HG03460 (cell line): Measurements from ENCODE around the gene MAP3K6.
"Not testable (repeated sequence)": the region's sequence is repeated elsewhere in the genome, so short reads cannot be mapped to it uniquely, and the experiment has no call there.

ENCODE experiments used
- ATAC-seq: cut with Tn5 transposase; IDR thresholded peaks from one replicate; pipeline ENCODE4 v1.9.1; 2021; ENCODE audit not compliant: unreplicated experiment

The MAP3K6 gene

DNA sequence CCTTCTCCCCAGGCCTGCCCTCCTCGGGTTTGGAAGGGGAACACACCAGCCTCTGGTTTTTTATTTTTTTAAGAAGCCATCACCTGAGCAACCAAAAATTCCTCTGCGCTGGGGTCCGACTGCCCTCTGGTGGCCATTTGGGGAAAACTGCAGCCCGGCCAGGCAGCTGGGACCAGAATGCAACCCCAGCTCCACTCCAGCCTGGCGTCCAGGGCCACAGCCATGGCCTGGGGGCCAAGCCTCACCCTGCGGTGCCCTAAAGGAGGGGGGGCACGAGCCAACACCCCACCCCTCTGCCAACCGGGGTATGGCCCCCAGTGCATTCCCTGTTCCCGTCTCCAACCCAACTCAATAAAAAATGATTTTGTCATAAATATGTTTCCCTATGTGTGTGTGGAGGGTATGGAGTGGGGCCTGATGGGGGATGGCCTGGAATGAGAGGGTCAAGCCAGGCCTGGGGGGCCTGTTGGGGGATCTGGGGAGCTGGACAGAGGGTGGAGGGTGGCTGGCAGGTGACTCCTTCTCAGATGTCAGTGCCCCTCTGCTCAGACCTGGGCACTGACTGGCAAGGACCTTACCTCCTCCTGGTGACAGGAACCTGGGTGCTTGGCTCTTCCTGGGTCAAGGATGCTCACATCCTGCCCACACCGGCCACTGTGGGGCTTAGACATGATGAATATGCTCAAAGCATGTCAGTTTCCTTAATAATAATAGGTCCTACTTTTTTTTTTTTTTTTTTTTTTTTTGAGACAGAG is 28.9 kb upstream of the MAP3K6 start:
- no peak for ATAC-seq

DNA sequence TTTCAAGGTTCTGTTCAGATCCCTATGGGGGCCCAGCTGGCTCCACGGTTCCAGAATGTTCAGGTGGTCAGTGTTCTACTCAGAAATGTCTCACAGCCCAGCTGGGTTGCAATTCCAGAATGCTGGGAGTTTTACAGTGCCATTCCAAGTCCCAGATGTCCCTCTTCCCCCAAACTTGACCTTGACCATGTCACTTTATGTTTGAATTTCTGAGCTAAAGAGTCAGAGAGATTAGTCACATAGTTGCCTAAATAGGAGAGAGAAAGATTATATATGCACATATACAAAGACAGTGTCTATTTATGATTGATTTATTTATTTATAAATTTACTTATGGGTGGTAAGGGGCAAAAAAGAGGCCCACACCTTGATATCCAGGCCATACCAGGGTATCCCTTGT is 28.2 kb upstream of the MAP3K6 start:
- no peak for ATAC-seq

GRCh38 chr1:27394282-27394658 is 27.5 kb upstream of the MAP3K6 start:
- ATAC-seq = no peak

- ATAC-seq = no peak
Observed at GRCh38 chr1:27393641-27394281, 27.0 kb upstream of the MAP3K6 start.

DNA sequence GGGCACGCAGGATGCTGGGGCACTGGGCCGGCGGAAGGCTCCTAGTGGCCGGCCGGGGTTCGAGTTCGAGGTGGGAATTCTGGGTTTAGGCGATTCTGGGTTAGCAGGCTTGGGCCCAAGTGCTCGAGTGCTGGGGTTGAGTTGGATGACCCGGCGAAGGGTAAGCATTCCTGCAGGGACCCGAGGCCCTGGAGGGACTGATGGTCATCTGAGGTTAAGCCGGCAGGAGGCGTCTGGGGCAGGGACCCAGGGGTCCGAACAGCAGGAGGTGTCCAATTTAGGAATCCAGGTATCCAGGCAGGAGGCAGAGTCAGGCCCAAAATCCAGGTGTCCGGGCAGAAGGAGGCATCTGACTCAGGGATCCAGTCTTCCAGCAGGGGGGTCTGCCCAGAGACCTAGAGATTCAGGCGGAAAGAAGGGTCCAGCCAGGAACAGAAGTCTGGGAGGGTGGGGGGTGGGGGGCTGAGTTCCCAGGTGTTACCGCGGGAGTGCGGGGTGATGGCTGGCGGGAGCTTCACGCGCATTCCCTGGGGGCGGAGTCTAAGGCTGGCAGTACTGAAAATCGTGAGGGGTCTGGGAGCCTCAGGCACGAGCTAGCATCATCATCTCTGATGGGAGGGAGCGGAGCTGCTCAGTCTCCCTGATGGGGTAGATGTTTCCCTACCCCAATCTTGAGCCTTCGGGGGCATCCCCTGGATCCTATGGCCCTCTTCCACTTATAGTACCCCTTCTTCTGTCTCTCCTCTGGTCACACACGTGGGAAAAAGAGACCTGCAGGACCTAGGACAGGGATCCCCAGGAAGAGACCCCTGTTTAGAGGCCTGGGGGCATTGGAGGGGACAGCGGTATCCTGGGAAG is 26.2 kb upstream of the MAP3K6 start:
- peak; percentile 22 for ATAC-seq

DNA sequence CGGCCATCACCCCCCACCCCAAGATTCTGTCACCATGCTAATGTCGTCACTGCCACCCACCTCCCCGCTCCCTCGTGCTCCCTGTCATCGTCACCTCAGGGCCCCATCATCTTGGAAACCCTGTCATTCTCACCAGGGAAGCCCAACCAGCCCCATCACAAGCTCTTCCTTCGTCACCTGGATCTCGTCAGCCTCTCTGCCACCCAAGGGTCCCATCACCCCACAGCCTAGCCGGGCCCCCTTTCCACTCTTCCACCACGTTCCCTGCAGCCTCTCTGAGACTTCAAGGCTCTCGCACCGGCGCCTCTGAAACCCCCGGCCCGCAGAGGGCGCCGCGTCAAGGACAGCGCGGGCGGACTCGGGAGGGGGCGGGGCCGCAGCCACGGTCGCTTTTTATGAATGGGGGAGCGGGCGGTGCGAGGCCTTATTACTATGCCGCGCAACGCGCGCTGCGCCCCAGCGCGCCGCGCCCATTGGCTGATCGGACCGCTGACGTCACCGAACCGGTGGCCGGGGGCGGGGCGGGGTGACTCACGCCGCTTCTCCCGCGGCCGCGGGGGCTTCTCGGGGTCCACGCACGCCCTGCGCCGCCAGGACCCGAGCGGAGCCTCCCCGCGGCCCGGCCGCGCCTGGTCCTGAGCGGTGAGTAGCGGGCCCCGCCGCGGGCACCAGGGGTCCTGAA is 25.5 kb upstream of the MAP3K6 start, which contains the start of gene GPR3:
GPR3 (plus strand) TSS at position 527 of the 682 bp plus-strand sequence. CDS start 1,177 bp downstream, outside the sequence.
- ATAC-seq = peak; percentile 71

- no peak for ATAC-seq
Observed at GRCh38 chr1:27391511-27392095, 24.8 kb upstream of the MAP3K6 start.

GRCh38 chr1:27388337-27389005 is 21.7 kb upstream of the MAP3K6 start:
- no peak for ATAC-seq

DNA sequence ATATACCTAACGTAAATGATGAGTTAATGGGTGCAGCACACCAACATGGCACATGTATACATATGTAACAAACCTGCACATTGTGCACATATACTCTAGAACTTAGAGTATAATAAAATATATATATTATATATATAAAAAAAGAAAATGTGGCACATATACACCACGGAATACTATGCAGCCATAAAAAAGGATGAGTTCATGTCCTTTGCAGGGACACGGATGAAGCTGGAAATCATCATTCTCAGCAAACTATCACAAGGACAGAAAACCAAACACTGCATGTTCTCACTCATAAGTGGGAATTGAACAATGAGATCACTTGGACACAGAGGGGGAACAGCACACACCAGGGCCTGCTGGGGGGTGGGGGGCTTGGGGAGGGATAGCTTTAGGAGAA is 18.0 kb upstream of the MAP3K6 start:
- not testable (repeated sequence) for ATAC-seq

DNA sequence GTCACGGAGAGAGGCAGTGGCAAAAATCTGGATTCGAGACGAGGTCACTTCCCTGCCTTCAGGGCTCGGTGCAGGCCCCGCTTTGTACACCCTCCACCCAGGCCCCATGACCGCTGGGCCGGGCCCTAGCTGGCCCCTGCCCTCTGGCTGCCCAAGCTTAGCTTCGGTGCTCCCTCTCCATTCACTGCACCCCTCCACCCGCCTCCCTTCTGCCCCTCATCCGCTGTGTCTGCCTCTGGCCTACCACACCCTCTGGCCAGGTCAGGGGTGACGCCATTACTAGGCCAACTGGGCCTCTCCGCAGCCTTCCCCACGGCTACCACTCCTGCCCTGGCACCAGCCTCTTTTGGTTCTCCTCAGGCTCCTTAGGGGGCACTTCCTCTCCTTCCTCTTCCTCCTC is 16.9 kb upstream of the MAP3K6 start:
- no peak for ATAC-seq

DNA sequence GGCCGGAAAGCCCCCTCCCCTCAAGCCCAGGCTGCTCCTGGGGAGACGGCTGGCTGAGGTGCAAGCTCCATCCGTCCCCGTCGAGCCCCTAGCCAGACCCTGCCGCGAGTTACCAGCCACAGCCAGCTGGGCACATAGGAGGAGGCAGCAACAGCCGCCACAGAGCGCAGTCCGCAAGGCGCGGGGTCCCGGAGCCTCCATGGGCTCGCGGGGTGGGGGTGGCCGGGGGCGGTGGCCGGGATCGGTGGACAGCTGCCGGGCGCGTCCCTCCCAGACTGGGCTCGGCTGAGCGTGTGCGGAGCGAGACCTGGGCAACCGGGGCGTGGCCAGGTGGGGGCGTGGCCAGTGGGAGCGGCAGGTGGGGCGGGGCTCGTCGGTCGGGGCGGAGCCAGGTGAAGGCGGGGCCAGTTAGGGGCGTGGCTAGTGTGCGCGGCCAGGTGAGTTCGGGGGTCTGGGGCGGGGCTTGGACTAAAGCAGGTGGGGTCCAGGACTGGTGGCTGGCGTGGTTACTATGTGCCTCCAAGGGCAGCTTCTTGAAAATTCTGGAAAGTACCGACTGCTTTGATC is 16.4 kb upstream of the MAP3K6 start, which contains the start of gene CD164L2:
CD164L2 (minus strand) TSS at position 295 of the 567 bp plus-strand sequence; CDS start at position 201, 94 bp downstream.
- no peak for ATAC-seq

GRCh38 chr1:27381969-27382762 is 15.4 kb upstream of the MAP3K6 start:
- ATAC-seq = no peak

DNA sequence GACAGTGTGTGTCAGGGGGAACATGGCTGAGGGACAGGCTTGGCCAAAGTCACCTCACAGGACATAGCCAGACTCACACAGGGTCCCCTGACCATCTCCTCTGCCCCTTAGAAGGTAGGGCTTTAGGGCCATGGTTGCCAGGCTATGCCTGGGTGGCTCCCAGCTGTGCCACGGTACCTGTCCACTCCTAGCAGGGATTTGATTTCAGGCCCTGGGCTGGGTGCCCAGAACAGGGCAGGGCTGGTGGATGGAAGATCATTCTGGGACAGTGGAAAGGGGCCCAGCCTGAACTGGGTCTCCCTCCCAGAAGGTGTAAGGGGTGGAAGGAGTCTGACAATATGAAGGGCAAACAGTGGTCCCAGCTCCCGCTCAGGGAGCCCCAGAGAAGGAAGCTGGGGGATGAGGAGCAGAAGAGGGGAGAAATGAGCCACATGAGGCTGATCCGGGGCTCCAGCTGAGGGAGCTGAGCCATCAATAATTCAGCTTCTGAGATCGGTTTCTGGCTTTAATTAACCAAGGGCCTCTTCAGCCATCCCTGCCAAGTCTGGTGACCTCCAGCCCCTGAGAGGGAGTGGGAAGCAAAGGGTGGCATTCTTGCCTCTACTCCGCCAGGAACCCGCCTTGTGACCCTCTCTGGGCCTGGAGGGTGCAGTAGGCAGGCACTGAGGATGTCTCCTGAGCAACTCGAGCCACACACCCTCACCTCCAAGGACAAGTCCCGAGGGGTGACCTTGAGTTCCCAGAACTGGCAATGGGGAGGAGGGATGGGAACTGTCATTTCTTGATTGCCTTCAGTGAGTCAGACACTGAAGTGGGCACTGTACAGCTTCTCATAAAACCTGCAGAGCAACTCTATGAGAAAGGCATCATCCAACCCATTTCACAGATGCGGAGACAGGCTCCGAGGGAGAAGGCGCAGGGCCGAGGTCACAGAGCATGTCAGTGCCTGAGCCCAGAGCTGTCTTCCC is 14.3 kb upstream of the MAP3K6 start:
- no peak for ATAC-seq

DNA sequence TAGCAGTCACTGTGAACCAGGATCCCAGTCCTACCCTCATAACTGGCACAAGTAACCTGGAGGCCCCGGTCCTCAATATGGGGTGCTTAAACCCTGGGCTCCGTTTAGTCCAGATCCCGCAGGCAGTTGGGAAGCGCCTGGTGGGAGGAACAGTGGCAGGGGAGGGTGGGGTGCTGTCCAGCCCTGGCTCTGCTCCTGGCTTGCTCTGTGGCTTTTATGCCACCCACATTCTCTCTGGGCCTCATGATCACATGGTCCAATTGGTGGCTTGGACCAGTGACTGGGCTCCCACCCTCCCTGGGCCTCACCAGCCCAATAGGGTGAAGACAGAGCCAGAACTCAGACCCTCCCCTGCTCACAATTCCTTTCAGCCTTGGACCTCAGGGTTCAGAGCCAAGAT is 13.5 kb upstream of the MAP3K6 start:
- no peak for ATAC-seq

- ATAC-seq = no peak
Observed at GRCh38 chr1:27379564-27380122, 12.9 kb upstream of the MAP3K6 start.

DNA sequence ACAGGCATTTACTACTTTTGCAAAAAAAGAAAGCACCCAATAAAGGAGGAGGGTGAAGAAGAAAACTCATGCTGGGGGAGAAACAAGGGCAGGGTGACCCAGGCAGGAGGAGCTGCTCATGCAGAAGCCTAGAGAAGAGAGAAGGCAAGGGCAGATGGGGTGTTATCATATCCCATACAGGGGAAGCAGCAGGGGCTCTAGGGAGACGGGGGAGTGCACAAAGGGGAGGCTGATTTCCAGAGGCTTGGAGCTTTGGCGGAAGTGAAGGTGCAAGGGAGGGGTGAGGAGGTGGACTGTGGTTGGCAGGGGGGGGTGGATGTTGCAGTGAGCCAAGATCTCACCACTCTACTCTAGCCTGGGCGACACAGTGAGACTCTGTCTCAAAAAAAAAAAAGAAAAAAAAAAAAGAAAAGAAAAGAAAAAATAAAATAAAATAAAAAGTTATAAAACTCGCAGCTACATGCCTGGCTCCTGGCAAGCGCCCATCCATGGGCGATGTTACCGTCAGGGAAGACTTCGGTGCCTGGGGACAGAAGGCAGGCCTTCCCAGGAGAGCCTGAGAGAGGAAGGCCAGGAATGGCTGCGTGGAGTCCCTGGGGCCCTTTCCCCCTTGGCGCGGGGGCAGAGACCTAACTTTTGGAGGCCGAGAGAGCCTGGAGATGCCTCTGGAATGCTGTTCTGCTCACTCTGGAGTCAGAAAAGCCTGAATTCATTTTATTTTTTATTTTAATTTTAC is 11.2 kb upstream of the MAP3K6 start:
- ATAC-seq = no peak
